Esophagus muscularis mucosa (tissue), 4 donors: ENCODE results near the gene CLSTN3. TPM values are rescaled to one million over a fixed set of nuclear protein-coding genes. Genes with fewer than 3 reads are reported as not detected.
"Not testable (repeated sequence)": the region's sequence is repeated elsewhere in the genome, so short reads cannot be mapped to it uniquely, and the experiment has no call there.

ENCODE experiments used
- DNase-seq: peaks from one replicate; pipeline ENCODE4 v3.0.0-alpha.2; 2017; ENCODE audit errors: extremely low spot score
- H3K27ac ChIP-seq, 4 donors: fragments of 200-600 bp; sonication (generic); replicated peaks in 1 of 4; 1 replicate in 3 of 4; 2 replicates in 1 of 4; pipeline ENCODE4 v1.5.1; 2016 to 2019; ENCODE audit warnings: mild to moderate bottlenecking in 1 of 4
- H3K27me3 ChIP-seq, 4 donors: fragments of 200-600 bp; sonication (generic); one replicate each; pipeline versions ENCODE4 v1.5.1 to v1.6.0; 2016 to 2019
- H3K36me3 ChIP-seq, 4 donors: fragments of 200-600 bp; sonication (generic); one replicate each; pipeline ENCODE4 v1.5.1; 2016 to 2019
- H3K4me1 ChIP-seq, 4 donors: fragments of 200-600 bp; sonication (generic); one replicate each; pipeline ENCODE4 v1.5.1; 2016 to 2019
- H3K4me3 ChIP-seq, 4 donors: fragments of 200-600 bp; sonication (generic); 1 replicate in 2 of 4; 2 replicates in 2 of 4; pipeline ENCODE4 v1.5.1; 2016 to 2019; ENCODE audit warnings: mild to moderate bottlenecking in 4 of 4, moderate library complexity in 1 of 4
- H3K9me3 ChIP-seq, 4 donors: fragments of 200-600 bp; sonication (generic); 1 replicate in 3 of 4; 2 replicates in 1 of 4; pipeline ENCODE4 v1.5.1; 2016 to 2019
- EP300 ChIP-seq: sonication (generic); formaldehyde crosslinking; IDR thresholded peaks from one replicate; pipeline ENCODE4 v1.6.1; 2017; ENCODE audit warnings: antibody characterized with exemption
- POLR2A ChIP-seq: fragments of 450-650 bp; IDR thresholded peaks from one replicate; pipeline ENCODE4 v1.6.1; 2017; ENCODE audit warnings: antibody characterized with exemption, moderate library complexity, mild to moderate bottlenecking, low read depth
- POLR2AphosphoS5 ChIP-seq, 2 donors: sonication (generic); formaldehyde crosslinking; IDR thresholded peaks; one replicate each; pipeline ENCODE4 v1.6.1; 2017; ENCODE audit warnings: antibody characterized with exemption in 2 of 2
- WGBS: methylation state at CpG from one replicate; pipeline ENCODE4 v1.1.5; 2018; 5-methylcytosine and 5-hydroxymethylcytosine counted together
- intact Hi-C: fragments of 100-400 bp; cut with DNase I; formaldehyde crosslinking; loops from one replicate; pipeline ENCODE4 v1.15.1; 2023
- total RNA-seq, 4 donors: library from RNA; depleted of rRNA; stranded (reverse); fragments of >200 nt; gene quantifications; one replicate each; pipeline versions ENCODE4 v1.1.0 to v1.2.1, GENCODE V29; 2016
- TF ChIP-seq, protein P1 (sequence below), 3 experiments: fragments of 200-600 bp in 2 of 3; fragments of 450-650 bp in 1 of 3; sonication (generic) in 2 of 3; IDR thresholded peaks; one replicate each; pipeline ENCODE4 v1.5.1; 2017 to 2019; ENCODE audit warnings: antibody characterized with exemption in 3 of 3, mild to moderate bottlenecking in 2 of 3, moderate library complexity in 1 of 3

The CLSTN3 gene
- total RNA-seq, 4 donors from 2014 or later: 9.6 to 25.6 (median 19.3) TPM

DNA sequence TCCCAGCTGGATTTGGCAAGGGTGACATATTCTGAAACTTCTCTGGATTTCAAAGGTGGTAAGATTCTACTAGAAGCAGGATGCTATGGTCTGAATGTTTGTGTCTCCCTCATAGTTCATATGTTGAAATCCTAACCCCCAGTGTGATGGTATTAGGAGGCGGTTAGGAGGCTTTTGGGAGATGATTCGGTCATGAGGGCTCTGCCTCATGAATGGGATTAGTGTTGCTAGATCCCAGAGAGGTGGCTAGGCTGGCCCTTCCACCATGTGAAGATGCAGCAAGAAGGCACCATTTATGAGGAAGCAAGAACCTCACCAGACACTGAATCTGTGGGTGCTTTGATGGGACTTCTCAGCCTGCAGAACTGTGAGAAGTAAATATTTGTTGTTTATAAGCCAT lies 48.3 kb downstream of the CLSTN3 start:
- intact Hi-C loops: no loop called here
- WGBS: 86% methylated on average over 2 of the region's 2 CpGs
- TF ChIP-seq EP300: no peak
- TF ChIP-seq, protein P1, sequence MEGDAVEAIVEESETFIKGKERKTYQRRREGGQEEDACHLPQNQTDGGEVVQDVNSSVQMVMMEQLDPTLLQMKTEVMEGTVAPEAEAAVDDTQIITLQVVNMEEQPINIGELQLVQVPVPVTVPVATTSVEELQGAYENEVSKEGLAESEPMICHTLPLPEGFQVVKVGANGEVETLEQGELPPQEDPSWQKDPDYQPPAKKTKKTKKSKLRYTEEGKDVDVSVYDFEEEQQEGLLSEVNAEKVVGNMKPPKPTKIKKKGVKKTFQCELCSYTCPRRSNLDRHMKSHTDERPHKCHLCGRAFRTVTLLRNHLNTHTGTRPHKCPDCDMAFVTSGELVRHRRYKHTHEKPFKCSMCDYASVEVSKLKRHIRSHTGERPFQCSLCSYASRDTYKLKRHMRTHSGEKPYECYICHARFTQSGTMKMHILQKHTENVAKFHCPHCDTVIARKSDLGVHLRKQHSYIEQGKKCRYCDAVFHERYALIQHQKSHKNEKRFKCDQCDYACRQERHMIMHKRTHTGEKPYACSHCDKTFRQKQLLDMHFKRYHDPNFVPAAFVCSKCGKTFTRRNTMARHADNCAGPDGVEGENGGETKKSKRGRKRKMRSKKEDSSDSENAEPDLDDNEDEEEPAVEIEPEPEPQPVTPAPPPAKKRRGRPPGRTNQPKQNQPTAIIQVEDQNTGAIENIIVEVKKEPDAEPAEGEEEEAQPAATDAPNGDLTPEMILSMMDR (IDR thresholded peaks at IDR 0.05): no peak
- TF ChIP-seq POLR2A: no peak
- TF ChIP-seq POLR2AphosphoS5 (IDR thresholded peaks at IDR 0.05): no peak

DNA sequence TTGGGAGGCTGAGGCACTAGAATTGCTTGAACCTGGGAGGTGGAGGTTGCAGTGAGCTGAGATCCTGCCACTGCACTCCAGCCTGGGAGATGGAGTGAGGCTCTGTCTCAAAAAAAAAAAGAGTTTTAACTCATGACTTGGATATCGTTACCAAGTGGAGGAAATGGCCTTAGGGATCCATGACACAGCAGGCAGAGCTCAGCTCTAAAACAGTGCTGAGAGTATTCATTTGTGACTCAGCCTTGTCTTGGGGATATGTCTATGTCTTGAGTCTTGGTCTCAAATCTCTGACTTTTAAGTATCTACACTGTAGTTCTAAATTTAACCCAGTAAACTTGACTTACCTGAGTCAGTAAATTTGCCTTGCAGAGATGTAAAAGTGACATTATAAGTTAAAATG lies 50.5 kb downstream of the CLSTN3 start:
- peak; percentile 5 for DNase-seq
- intact Hi-C loops: no loop called here
- TF ChIP-seq POLR2A (no peak), POLR2AphosphoS5 (IDR thresholded peaks at IDR 0.05) (no peak), EP300 (no peak)
- TF ChIP-seq, protein P1 (IDR thresholded peaks at IDR 0.05): no peak
- H3K4me1 ChIP-seq: no peaks in the 10 kb centered on the region
- H3K9me3 ChIP-seq: no peaks in the 10 kb centered on the region
- no peak overlapping the region for H3K4me3 ChIP-seq
- peaks cover 0 to 16% (median 0%) of the 10 kb centered on the region in 4 donors for H3K27me3 ChIP-seq
- no peak overlapping the region for H3K27ac ChIP-seq
- 67% methylated on average over 1 of the region's 1 CpG for WGBS
- no peaks in the 10 kb centered on the region for H3K36me3 ChIP-seq

More for the DNA sequence above, 48.3 kb downstream of the CLSTN3 start:
- Histone ChIP-seq H3K9me3 (no peaks in the 10 kb centered on the region), H3K4me3 (no peak overlapping the region), H3K27ac (no peak overlapping the region), H3K4me1 (no peaks in the 10 kb centered on the region), H3K36me3 (no peaks in the 10 kb centered on the region), H3K27me3 (peaks cover 0 to 24% (median 0%) of the 10 kb centered on the region in 4 donors)
- DNase-seq: peak; percentile 66

DNA sequence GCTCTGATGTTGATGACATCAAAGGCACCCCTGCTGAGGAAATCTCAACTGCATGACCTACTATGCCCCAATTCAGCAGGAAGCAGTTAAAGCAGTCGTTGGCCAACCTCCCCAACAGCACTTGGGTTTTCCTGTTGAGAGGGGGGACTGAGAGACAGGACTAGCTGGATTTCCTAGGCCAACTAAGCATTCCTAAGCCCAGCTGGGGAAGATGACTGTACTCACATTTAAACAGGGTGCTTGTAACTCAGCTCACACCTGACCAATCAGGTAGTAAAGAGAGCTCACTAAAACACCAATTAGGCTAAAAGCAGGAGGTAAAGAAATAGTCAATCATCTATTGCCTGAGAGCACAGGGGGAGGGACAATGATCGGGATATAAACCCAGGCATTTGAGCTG lies 55.9 kb downstream of the CLSTN3 start:
- WGBS: 48% methylated on average over 2 of the region's 2 CpGs
- H3K27me3 ChIP-seq, intact Hi-C loops, H3K4me3 ChIP-seq, H3K9me3 ChIP-seq, H3K27ac ChIP-seq, H3K36me3 ChIP-seq: not testable (repeated sequence)
- DNase-seq: peak; percentile 50
- H3K4me1 ChIP-seq: peaks cover 19 to 26% (median 22%) of the 10 kb centered on the region in 4 donors

DNA sequence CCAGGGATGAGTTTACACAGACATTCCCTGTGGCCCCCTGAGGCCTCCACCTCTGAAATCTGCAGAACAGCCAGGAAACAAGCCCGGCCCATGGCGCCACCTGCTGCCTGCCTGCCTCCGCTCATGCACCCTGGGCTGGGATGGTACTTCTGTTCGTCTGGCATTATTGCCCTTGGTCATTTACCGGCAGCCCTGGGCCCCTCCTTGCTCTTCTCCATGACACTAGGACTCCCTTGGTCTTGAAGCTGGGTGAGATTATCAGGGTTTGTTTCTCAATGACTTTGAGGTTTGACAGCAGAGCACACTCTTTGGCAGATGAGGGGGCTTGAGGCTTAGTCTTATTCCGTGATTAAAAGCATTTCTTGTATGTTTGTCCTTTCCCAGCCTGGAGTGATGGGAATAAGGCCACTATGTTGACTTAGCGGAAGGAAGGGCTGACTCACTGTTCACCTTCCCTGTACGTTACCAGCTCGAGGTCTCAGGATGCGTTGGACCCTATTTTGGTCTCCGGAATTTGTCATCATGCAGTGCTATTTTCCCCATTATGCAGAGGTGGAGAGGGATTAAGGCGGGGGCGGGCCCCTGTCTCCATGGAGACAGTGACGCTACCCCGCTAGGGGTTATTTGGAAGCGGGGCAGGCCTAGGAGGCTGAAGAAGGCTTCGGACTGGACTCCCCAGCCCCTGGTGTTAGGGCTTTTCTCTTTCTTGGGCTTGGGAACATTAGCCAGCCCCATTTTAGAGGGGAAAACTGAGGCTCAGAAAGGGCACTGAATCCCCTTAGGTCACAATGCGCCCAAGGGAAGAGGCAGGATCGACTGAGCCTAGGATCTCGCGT lies 58.6 kb downstream of the CLSTN3 start:
- Histone ChIP-seq H3K4me1 (peaks cover 20 to 39% (median 28%) of the 10 kb centered on the region in 4 donors), H3K27me3 (no peaks in the 10 kb centered on the region), H3K9me3 (no peaks in the 10 kb centered on the region), H3K27ac (peak overlapping the region; percentile 89 to 95 (median 90)), H3K36me3 (peaks cover 13 to 25% (median 18%) of the 10 kb centered on the region in 4 donors), H3K4me3 (peak overlapping the region; percentile 76 to 97 (median 87))
- intact Hi-C loops: no loop called here
- peak; percentile 94 for DNase-seq
- TF ChIP-seq POLR2AphosphoS5 (IDR thresholded peaks at IDR 0.05) (peak; percentile 7 to 20), POLR2A (no peak), EP300 (peak; percentile 23)
- TF ChIP-seq, protein P1 (IDR thresholded peaks at IDR 0.05): peak; percentile 40 to 59 (median 52)
- 4% methylated on average over 19 of the region's 21 CpGs for WGBS

DNA sequence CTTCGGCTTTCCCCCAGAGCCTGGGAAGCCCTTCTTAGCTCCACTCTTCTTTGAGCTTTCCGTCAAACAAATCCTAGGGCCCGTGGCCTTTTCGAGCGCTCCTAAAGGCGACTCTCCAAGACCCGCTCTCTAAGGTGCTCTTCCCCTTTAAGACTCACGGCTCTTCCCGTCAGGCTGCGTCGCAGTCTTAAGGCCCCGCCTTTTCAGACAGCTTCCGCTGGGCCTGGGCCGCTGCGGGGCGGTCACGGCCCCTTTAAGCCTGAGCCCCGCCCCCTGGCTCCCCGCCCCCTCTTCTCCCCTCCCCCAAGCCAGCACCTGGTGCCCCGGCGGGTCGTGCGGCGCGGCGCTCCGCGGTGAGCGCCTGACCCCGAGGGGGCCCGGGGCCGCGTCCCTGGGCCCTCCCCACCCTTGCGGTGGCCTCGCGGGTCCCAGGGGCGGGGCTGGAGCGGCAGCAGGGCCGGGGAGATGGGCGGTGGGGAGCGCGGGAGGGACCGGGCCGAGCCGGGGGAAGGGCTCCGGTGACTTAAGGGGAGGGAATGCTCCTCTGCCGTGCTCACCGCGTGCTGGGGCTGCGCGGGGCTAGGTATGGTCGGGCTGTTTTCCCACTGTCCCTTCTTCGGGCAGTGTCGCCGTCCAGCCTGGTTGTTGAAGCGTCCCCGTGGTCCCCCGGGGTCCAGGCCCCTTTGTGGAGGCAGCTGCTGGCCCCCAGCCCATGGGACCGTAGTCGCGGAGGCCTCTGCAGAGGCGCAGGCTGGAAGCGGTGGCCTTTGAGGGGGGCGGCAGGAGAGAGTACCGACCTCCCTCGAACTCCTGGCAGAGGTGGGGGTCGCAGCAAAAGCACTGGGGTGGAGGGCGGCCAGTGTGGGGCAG lies 59.5 kb downstream of the CLSTN3 start, which contains the start of gene PEX5:
Gene PEX5 (plus strand): TSS at position 289 of the 870 bp plus-strand sequence. CDS start 692 bp downstream, outside the sequence.
- Histone ChIP-seq H3K27ac (peak within 1 kb of the TSS; percentile 89 to 95 (median 90)), H3K36me3 (peaks cover 13 to 25% (median 20%) of the 10 kb centered on the region in 4 donors), H3K27me3 (no peaks in the 10 kb centered on the region), H3K9me3 (no peaks in the 10 kb centered on the region), H3K4me3 (peak within 1 kb of the TSS; percentile 76 to 97 (median 87)), H3K4me1 (peaks cover 20 to 39% (median 28%) of the 10 kb centered on the region in 4 donors)
- peak; percentile 94 for DNase-seq
- intact Hi-C loops: no loop called here
- under 1% methylated on average over 32 of the region's 68 CpGs for WGBS
- TF ChIP-seq EP300 (no peak), POLR2AphosphoS5 (IDR thresholded peaks at IDR 0.05) (peak; percentile 83 to 88), POLR2A (peak; percentile 12)
- TF ChIP-seq, protein P1 (IDR thresholded peaks at IDR 0.05): no peak
